Stimulated activated CD4-positive, alpha-beta T cell treated with anti-CD3 and anti-CD28 coated beads, Interleukin-12 subunit alpha, Interleukin-12 subunit beta, amount 100 ng/mL, for 48 hours (primary cell): ENCODE results near the gene SPRYD3.

Experiments used
- DNase-seq, 3 donors: peaks; one replicate each; pipeline ENCODE4 v3.0.0-alpha.2; 2020; ENCODE audit warnings: low read depth in 2 of 3, low spot score in 1 of 3

SPRYD3 gene

GRCh38 chr12:53064613-53065436 is 14.4 kb downstream of the SPRYD3 start:
- DNase-seq: no peak

- no peak for DNase-seq
These were observed 15.2 kb downstream of the SPRYD3 start for GRCh38 chr12:53063708-53064612.

- DNase-seq: no peak
These were observed 16.0 kb downstream of the SPRYD3 start for GRCh38 chr12:53062977-53063707.

GRCh38 chr12:53062011-53062961 is 16.9 kb downstream of the SPRYD3 start:
- no peak for DNase-seq

- DNase-seq: no peak
These were observed 17.7 kb downstream of the SPRYD3 start for GRCh38 chr12:53061404-53062010.

- no peak for DNase-seq
These were observed 18.4 kb downstream of the SPRYD3 start for GRCh38 chr12:53060721-53061276.

GRCh38 chr12:53060064-53060720 is 19.0 kb downstream of the SPRYD3 start:
- no peak for DNase-seq

GRCh38 chr12:53059434-53060063 is 19.6 kb downstream of the SPRYD3 start:
- no peak for DNase-seq

GRCh38 chr12:53058674-53059433 is 20.3 kb downstream of the SPRYD3 start:
- no peak for DNase-seq

GRCh38 chr12:53057816-53058500 is 21.2 kb downstream of the SPRYD3 start:
- no peak for DNase-seq

GRCh38 chr12:53056901-53057300 is 22.3 kb downstream of the SPRYD3 start:
- DNase-seq: no peak

- no peak for DNase-seq
These were observed 22.9 kb downstream of the SPRYD3 start for GRCh38 chr12:53056296-53056695.

GRCh38 chr12:53055471-53056266 is 23.5 kb downstream of the SPRYD3 start:
- DNase-seq: no peak

- DNase-seq: peak; percentile 86 to 91 (median 91)
These were observed 24.9 kb downstream of the SPRYD3 start for GRCh38 chr12:53054112-53054878.

GRCh38 chr12:53053218-53054111 is 25.7 kb downstream of the SPRYD3 start:
- peak; percentile 21 to 41 (median 39) for DNase-seq
